ENCODE results near the gene GDPGP1. TPM values are rescaled to one million over a fixed set of nuclear protein-coding genes. Genes with fewer than 3 reads are reported as not detected.
"Not testable (repeated sequence)": the region's sequence is repeated elsewhere in the genome, so short reads cannot be mapped to it uniquely, and the experiment has no call there.

The GDPGP1 gene
- total and polyA plus RNA-seq, 4 donors: 2.5 to 8.6 (median 5.1) TPM

DNA sequence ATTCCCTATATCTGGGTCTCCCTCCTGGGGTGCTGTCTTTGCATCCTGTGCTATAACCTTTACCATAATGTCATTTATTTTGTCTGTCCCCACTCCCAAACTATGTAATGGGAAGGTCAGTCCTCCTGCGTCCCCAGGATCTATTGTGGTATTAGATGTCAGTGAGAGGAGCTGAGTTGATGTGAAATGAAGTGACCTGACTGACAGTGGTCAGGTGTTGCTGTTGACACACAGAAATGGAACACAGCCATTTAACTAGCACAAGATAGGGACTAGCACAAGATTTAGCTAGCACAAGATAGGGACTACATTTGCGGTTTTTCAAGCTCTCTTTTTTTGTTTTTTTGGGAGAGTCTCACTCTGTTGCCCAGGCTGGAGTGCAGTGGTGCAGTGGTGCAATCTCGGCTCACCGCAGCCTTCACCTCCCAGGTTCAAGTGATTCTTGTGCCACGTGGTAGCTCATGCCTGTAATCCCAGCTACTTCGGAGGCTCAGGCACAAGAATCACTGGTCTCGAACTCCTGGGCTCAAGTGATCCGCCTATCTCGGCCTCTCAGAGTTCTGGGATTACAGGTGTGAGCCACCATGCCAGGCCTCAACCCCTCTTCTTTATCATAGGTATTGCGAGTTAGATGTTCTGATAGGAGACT lies 36.6 kb downstream of the GDPGP1 start:
- no peak for DNase-seq (ENCODE audit: low spot score)
- Histone ChIP-seq H3K27ac (ENCODE audit: low read depth in 1 of 2, low read length in 2 of 2) (no peak overlapping the region), H3K4me1 (ENCODE audit: control insufficient read depth in 4 of 4, insufficient read depth in 4 of 4, low read length in 3 of 4) (peaks cover 5 to 18% (median 14%) of the 10 kb centered on the region in 4 donors), H3K9ac (ENCODE audit: low read depth in 1 of 2, low read length in 2 of 2) (no peak overlapping the region), H3K36me3 (ENCODE audit: control insufficient read depth in 4 of 4, insufficient read depth in 3 of 4, low read depth in 1 of 4, low read length in 3 of 4) (peaks cover 6 to 29% (median 13%) of the 10 kb centered on the region in 4 donors), H3K27me3 (ENCODE audit: control insufficient read depth in 4 of 4, insufficient read depth in 4 of 4, low read length in 3 of 4) (no peaks in the 10 kb centered on the region), H3K9me3 (ENCODE audit: control insufficient read depth in 4 of 4, low read length in 3 of 4) (no peaks in the 10 kb centered on the region), H3K4me3 (ENCODE audit: low read depth in 1 of 3, low read length in 3 of 3) (no peak overlapping the region)
- 94% methylated on average over 10 of the region's 10 CpGs for WGBS
- no peak for TF ChIP-seq NR2F2 (IDR thresholded peaks at IDR 0.05)
- TF ChIP-seq YY1 (IDR thresholded peaks at IDR 0.05): no peak
- TF ChIP-seq, protein P1, sequence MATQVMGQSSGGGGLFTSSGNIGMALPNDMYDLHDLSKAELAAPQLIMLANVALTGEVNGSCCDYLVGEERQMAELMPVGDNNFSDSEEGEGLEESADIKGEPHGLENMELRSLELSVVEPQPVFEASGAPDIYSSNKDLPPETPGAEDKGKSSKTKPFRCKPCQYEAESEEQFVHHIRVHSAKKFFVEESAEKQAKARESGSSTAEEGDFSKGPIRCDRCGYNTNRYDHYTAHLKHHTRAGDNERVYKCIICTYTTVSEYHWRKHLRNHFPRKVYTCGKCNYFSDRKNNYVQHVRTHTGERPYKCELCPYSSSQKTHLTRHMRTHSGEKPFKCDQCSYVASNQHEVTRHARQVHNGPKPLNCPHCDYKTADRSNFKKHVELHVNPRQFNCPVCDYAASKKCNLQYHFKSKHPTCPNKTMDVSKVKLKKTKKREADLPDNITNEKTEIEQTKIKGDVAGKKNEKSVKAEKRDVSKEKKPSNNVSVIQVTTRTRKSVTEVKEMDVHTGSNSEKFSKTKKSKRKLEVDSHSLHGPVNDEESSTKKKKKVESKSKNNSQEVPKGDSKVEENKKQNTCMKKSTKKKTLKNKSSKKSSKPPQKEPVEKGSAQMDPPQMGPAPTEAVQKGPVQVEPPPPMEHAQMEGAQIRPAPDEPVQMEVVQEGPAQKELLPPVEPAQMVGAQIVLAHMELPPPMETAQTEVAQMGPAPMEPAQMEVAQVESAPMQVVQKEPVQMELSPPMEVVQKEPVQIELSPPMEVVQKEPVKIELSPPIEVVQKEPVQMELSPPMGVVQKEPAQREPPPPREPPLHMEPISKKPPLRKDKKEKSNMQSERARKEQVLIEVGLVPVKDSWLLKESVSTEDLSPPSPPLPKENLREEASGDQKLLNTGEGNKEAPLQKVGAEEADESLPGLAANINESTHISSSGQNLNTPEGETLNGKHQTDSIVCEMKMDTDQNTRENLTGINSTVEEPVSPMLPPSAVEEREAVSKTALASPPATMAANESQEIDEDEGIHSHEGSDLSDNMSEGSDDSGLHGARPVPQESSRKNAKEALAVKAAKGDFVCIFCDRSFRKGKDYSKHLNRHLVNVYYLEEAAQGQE (IDR thresholded peaks at IDR 0.05): no peak
- no peak for TF ChIP-seq SP1 (IDR thresholded peaks at IDR 0.05)
- no peak for TF ChIP-seq FOXA2 (IDR thresholded peaks at IDR 0.05)
- TF ChIP-seq HNF4A (conservative IDR thresholded peaks at IDR 0.05): no peak
- TF ChIP-seq, protein P2, sequence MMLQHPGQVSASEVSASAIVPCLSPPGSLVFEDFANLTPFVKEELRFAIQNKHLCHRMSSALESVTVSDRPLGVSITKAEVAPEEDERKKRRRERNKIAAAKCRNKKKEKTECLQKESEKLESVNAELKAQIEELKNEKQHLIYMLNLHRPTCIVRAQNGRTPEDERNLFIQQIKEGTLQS (IDR thresholded peaks at IDR 0.05): no peak
- no peak for TF ChIP-seq TAF1 (conservative IDR thresholded peaks at IDR 0.05)
- TF ChIP-seq EGR1 (IDR thresholded peaks at IDR 0.05; ENCODE audit: low read depth in 2 of 2): no peak
- TF ChIP-seq RAD21 (IDR thresholded peaks at IDR 0.05): no peak
- no peak for TF ChIP-seq JUND (IDR thresholded peaks at IDR 0.05)
- no peak for TF ChIP-seq RXRA (IDR thresholded peaks at IDR 0.05)
- TF ChIP-seq, protein P3, sequence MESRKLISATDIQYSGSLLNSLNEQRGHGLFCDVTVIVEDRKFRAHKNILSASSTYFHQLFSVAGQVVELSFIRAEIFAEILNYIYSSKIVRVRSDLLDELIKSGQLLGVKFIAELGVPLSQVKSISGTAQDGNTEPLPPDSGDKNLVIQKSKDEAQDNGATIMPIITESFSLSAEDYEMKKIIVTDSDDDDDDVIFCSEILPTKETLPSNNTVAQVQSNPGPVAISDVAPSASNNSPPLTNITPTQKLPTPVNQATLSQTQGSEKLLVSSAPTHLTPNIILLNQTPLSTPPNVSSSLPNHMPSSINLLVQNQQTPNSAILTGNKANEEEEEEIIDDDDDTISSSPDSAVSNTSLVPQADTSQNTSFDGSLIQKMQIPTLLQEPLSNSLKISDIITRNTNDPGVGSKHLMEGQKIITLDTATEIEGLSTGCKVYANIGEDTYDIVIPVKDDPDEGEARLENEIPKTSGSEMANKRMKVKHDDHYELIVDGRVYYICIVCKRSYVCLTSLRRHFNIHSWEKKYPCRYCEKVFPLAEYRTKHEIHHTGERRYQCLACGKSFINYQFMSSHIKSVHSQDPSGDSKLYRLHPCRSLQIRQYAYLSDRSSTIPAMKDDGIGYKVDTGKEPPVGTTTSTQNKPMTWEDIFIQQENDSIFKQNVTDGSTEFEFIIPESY (IDR thresholded peaks at IDR 0.05): no peak
- no peak for TF ChIP-seq GABPA (IDR thresholded peaks at IDR 0.05 in 1 of 2, conservative IDR thresholded peaks at IDR 0.05 in 1 of 2)
- no peak for TF ChIP-seq HNF4G (IDR thresholded peaks at IDR 0.05)
- TF ChIP-seq, protein P4, sequence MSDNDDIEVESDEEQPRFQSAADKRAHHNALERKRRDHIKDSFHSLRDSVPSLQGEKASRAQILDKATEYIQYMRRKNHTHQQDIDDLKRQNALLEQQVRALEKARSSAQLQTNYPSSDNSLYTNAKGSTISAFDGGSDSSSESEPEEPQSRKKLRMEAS (IDR thresholded peaks at IDR 0.05): no peak

DNA sequence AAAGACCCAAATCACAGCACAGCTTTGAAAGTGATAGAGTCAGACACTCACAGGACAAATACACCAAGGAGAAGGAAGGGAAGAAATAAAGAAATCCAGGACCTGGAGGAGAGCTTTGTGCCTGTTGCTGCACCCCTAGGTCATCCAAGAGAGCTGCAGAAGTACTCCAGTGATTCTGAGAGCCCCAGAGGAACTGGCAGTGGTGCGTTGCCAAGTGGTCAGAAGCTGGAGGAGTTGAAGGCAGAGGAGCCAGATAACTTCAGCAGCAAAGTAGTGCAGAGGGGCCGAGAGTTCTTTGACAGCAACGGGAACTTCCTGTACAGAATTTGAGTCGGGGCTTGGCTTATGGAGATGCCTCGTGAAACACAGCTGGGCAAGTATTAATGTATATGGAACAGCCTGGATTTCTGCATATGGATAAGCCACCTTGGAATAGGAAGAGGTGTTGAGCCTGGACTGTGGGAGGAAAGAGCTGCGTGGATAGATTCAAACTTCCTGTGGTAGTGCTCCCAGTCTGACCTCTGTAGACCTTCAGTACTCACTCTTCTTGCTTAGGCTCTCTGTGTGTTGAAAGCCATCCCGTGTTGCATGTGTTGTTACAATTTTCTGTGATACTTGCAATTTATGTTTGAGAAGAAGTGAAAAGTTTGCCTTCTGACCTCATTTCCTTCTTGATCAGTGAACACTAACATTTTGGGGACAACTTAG lies 37.6 kb downstream of the GDPGP1 start:
- peaks cover 7 to 14% (median 13%) of the 10 kb centered on the region in 4 donors for H3K4me1 ChIP-seq (ENCODE audit: control insufficient read depth in 4 of 4, insufficient read depth in 4 of 4, low read length in 3 of 4)
- WGBS: 77% methylated on average over 7 of the region's 7 CpGs

DNA sequence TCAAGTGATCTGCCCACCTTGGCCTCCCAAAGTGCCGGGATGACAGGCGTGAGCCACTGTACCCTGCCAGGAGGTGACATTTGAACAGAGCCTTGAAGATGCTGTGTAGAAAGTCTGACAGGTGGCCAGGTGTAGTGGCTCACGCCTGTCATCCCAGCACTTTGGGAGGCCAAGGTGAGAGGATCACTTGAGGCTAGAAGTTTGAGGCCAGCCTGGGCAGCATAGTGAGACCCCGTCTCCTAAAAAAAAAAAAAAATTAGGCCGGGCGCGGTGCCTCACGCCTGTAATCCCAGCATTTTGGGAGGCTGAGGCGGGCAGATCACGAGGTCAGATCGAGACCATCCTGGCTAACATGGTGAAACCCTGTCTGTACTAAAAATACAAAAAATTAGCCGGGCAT lies 44.5 kb downstream of the GDPGP1 start:
- not testable (repeated sequence) for H3K4me1 ChIP-seq (ENCODE audit: control insufficient read depth in 4 of 4, insufficient read depth in 4 of 4, low read length in 3 of 4); H3K4me3 ChIP-seq (ENCODE audit: low read depth in 1 of 3, low read length in 3 of 3); H3K36me3 ChIP-seq (ENCODE audit: control insufficient read depth in 4 of 4, insufficient read depth in 3 of 4, low read depth in 1 of 4, low read length in 3 of 4); DNase-seq (ENCODE audit: low spot score); H3K27ac ChIP-seq (ENCODE audit: low read depth in 1 of 2, low read length in 2 of 2); H3K9ac ChIP-seq (ENCODE audit: low read depth in 1 of 2, low read length in 2 of 2); H3K27me3 ChIP-seq (ENCODE audit: control insufficient read depth in 4 of 4, insufficient read depth in 4 of 4, low read length in 3 of 4); H3K9me3 ChIP-seq (ENCODE audit: control insufficient read depth in 4 of 4, low read length in 3 of 4)
- 95% methylated on average over 12 of the region's 12 CpGs for WGBS

More for the DNA sequence above, 37.6 kb downstream of the GDPGP1 start:
- Histone ChIP-seq H3K27me3 (ENCODE audit: control insufficient read depth in 4 of 4, insufficient read depth in 4 of 4, low read length in 3 of 4) (no peaks in the 10 kb centered on the region), H3K4me3 (ENCODE audit: low read depth in 1 of 3, low read length in 3 of 3) (no peak overlapping the region), H3K27ac (ENCODE audit: low read depth in 1 of 2, low read length in 2 of 2) (no peak overlapping the region), H3K36me3 (ENCODE audit: control insufficient read depth in 4 of 4, insufficient read depth in 3 of 4, low read depth in 1 of 4, low read length in 3 of 4) (peaks cover 6 to 29% (median 13%) of the 10 kb centered on the region in 4 donors), H3K9ac (ENCODE audit: low read depth in 1 of 2, low read length in 2 of 2) (no peak overlapping the region), H3K9me3 (ENCODE audit: control insufficient read depth in 4 of 4, low read length in 3 of 4) (no peaks in the 10 kb centered on the region)
- no peak for DNase-seq (ENCODE audit: low spot score)
- no peak for TF ChIP-seq EGR1 (IDR thresholded peaks at IDR 0.05; ENCODE audit: low read depth in 2 of 2)
- TF ChIP-seq RAD21 (IDR thresholded peaks at IDR 0.05): no peak

DNA sequence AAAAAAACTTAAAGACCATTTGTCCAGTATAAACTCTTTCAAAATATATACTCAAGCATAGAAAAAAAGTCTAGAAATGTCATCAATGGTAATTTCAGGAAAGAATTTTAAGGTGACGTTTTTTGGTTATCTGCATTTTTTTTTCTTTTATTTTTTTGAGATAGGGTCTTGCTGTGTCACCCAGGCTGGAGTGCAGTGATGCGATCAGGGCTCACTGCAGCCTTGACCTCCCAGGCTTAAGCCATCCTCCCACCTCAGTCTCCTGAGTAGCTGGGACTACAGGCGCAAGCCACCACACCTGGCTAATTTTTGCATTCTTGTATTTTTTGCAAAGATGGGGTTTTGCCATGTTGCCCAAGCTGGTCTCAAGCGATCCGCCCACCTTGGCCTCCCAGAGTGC lies 46.7 kb downstream of the GDPGP1 start:
- not testable (repeated sequence) for H3K4me1 ChIP-seq (ENCODE audit: control insufficient read depth in 4 of 4, insufficient read depth in 4 of 4, low read length in 3 of 4); H3K4me3 ChIP-seq (ENCODE audit: low read depth in 1 of 3, low read length in 3 of 3); H3K9me3 ChIP-seq (ENCODE audit: control insufficient read depth in 4 of 4, low read length in 3 of 4); H3K27ac ChIP-seq (ENCODE audit: low read depth in 1 of 2, low read length in 2 of 2); H3K27me3 ChIP-seq (ENCODE audit: control insufficient read depth in 4 of 4, insufficient read depth in 4 of 4, low read length in 3 of 4); DNase-seq (ENCODE audit: low spot score); H3K9ac ChIP-seq (ENCODE audit: low read depth in 1 of 2, low read length in 2 of 2); H3K36me3 ChIP-seq (ENCODE audit: control insufficient read depth in 4 of 4, insufficient read depth in 3 of 4, low read depth in 1 of 4, low read length in 3 of 4)
- WGBS: 95% methylated on average over 5 of the region's 5 CpGs
